Ovary (tissue), 9 donors: Measurements from ENCODE around the gene STAT4. TPM values are rescaled to one million over a fixed set of nuclear protein-coding genes. Genes with fewer than 3 reads are reported as not detected.

Source experiments
- DNase-seq, 5 donors: peaks; one replicate each; pipeline ENCODE4 v3.0.0-alpha.2; 2019 to 2020
- H3K27ac ChIP-seq, 2 donors: fragments of 200-600 bp; one replicate each; pipeline versions ENCODE4 v1.5.1 to v1.8.0; 2019 to 2022
- H3K27me3 ChIP-seq: fragments of 200-600 bp; one replicate; pipeline ENCODE4 v1.8.0; 2022
- H3K36me3 ChIP-seq: fragments of 200-600 bp; sonication (generic); one replicate; pipeline ENCODE4 v1.5.1; 2019
- H3K4me1 ChIP-seq: one replicate; pipeline ENCODE4 v1.8.1; 2013; ENCODE audit warnings: mild to moderate bottlenecking, moderate library complexity; ENCODE audit not compliant: insufficient read depth
- H3K4me3 ChIP-seq: fragments of 200-600 bp; sonication (generic); one replicate; pipeline ENCODE4 v1.5.1; 2017
- H3K9me3 ChIP-seq, 2 donors: fragments of 200-600 bp in 1 of 2; sonication (generic) in 1 of 2; one replicate each; pipeline versions ENCODE4 v1.5.1 to v1.8.1; 2013 to 2019; ENCODE audit warnings: mild to moderate bottlenecking in 1 of 2, moderate library complexity in 1 of 2
- EP300 ChIP-seq: sonication (generic); formaldehyde crosslinking; IDR thresholded peaks from one replicate; pipeline ENCODE4 v1.6.1; 2017; ENCODE audit warnings: antibody characterized with exemption
- POLR2A ChIP-seq: fragments of 450-650 bp; IDR thresholded peaks from one replicate; pipeline ENCODE4 v1.6.1; 2017; ENCODE audit warnings: antibody characterized with exemption, mild to moderate bottlenecking, moderate library complexity
- WGBS, 3 donors: extraction: QIAGEN DNeasy Blood & Tissue Kit in 1 of 3; methylation state at CpG; one replicate each; pipeline versions ENCODE4 v1.1.5 to v1.1.7; 2013 to 2017; 5-methylcytosine and 5-hydroxymethylcytosine counted together
- intact Hi-C, 4 donors: fragments of 100-400 bp; cut with DNase I; formaldehyde crosslinking; loops; one replicate each; pipeline versions ENCODE4 v1.11.0 to v1.15.1; 2022 to 2023
- polyA plus RNA-seq, 2 donors: library from polyadenylated mRNA; stranded (reverse); fragments of 200-250 nt in 1 of 2; fragments of 350-450 nt in 1 of 2; fragmentation: Illumina TruSeq in 1 of 2; extraction: RNeasy Lipid Tissue Mini Kit (QIAGEN cat#74804) in 1 of 2; gene quantifications; one replicate each; pipeline ENCODE4 v1.2.3, GENCODE V29; 2013 to 2014
- total RNA-seq, 7 donors: library from RNA; depleted of rRNA in 2 of 7; stranded (reverse); fragments of >200 nt in 2 of 7; fragmentation: NEBNext Ultra II Directional in 3 of 7; extraction: Animal tissue kit (Norgen Biotek cat#: 25700) in 3 of 7; gene quantifications; one replicate each; pipeline versions ENCODE4 v1.1.0 to v1.2.4, GENCODE V29; 2016 to 2023
- TF ChIP-seq, protein P1 (sequence below), 3 donors: fragments of 450-650 bp in 2 of 3; fragments of 200-600 bp in 1 of 3; IDR thresholded peaks; one replicate each; pipeline versions ENCODE4 v1.5.1 to v1.8.0; 2016 to 2022; ENCODE audit warnings: antibody characterized with exemption in 3 of 3, mild to moderate bottlenecking in 1 of 3
- donor health status: DM: no; HTN: no; CAD: no; lungs with moderate emphysema.
- donor health status: DM: no; HTN: no; CAD: no.
- donor health status: Bipolar disorder and iron deficiency.
- donor health status: DM: yes; HTN: yes; CAD: no.
- donor health status: DM: no; HTN: no; CAD: no.
- donor health status: DM: yes; HTN: yes; CAD: no.

STAT4 gene
- total and polyA plus RNA-seq, 9 donors, result 0.52 to 3.6 (median 1.5) TPM

DNA sequence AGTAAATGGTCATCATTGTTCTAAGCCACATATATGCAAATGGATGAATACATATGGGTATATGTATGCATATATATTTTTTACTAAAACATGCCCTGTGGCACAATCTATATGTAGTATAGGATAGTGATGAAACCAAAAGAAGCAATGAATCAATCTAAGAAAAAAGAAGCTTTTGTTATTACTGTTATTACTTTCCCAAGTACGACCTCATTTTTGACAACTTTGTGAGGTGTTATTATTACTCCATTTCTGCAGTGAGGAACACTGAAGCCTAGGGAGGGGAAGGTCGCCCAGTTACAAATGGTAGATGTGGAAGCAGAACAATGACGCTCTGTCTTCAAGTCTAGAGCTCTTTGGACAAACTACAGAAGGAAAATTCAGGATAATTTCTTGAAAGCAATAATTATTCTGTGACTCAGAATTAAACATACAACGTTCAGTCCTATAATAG, 38.3 kb downstream of the STAT4 start:
- Histone ChIP-seq H3K4me1 (peaks cover 2% of the 10 kb centered on the region), H3K36me3 (no peaks in the 10 kb centered on the region), H3K27ac (no peak overlapping the region), H3K27me3 (no peaks in the 10 kb centered on the region), H3K4me3 (no peak overlapping the region), H3K9me3 (no peaks in the 10 kb centered on the region)
- TF ChIP-seq POLR2A (no peak), EP300 (no peak)
- TF ChIP-seq, protein P1, sequence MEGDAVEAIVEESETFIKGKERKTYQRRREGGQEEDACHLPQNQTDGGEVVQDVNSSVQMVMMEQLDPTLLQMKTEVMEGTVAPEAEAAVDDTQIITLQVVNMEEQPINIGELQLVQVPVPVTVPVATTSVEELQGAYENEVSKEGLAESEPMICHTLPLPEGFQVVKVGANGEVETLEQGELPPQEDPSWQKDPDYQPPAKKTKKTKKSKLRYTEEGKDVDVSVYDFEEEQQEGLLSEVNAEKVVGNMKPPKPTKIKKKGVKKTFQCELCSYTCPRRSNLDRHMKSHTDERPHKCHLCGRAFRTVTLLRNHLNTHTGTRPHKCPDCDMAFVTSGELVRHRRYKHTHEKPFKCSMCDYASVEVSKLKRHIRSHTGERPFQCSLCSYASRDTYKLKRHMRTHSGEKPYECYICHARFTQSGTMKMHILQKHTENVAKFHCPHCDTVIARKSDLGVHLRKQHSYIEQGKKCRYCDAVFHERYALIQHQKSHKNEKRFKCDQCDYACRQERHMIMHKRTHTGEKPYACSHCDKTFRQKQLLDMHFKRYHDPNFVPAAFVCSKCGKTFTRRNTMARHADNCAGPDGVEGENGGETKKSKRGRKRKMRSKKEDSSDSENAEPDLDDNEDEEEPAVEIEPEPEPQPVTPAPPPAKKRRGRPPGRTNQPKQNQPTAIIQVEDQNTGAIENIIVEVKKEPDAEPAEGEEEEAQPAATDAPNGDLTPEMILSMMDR (IDR thresholded peaks at IDR 0.05), result no peak
- DNase-seq, result no peak
- WGBS, 3 donors, result 90 to 93% (median 91%) methylated on average over 4 of the region's 4 CpGs
- intact Hi-C loops, result no loop called here

DNA sequence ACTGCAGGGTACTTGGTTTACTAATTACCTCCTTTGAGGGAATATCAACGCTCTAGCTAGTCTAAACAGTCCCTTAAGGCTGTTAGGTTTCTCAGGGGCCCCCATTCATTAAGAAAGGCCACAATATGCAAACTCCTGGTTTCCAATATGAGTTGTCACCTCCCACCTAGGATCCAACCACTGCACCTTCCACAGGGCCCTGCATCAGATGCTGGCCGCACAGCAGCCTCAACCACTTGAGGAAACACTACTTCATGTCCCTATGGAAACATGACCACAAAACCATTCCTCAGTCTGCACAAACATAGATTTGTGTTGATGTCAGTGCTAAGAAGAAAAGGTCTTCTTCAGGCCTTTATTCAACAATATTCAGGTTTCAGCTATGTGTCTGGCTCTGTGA, 40.9 kb downstream of the STAT4 start:
- Histone ChIP-seq H3K27ac (no peak overlapping the region), H3K27me3 (no peaks in the 10 kb centered on the region), H3K4me3 (no peak overlapping the region), H3K4me1 (peaks cover 2% of the 10 kb centered on the region), H3K9me3 (no peaks in the 10 kb centered on the region), H3K36me3 (no peaks in the 10 kb centered on the region)
- DNase-seq, result no peak
- 93 to 98% (median 96%) methylated on average over 2 of the region's 2 CpGs for WGBS, 3 donors
- intact Hi-C loops, result no loop called here
- TF ChIP-seq, protein P1 (IDR thresholded peaks at IDR 0.05), result no peak
- TF ChIP-seq POLR2A (no peak), EP300 (no peak)

DNA sequence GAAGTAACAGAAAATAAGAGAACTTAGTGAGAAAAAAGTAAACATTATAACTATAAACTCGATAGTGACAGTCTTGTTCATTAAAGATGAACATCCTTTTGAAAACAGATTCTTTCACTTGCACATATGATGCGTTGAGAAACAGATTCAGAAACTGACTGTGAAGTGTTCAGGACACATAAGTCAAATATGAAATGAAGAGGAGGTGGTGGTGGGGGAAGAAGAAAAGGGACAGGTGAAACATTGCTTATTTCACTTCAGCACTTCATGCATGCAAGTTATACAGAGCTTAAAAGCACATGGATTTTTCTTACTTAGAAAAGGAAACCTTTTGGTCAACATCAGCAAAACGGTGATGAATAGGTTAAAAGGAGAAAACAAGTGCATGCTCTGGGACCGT, 42.5 kb downstream of the STAT4 start:
- WGBS, 3 donors, result 32 to 34% (median 34%) methylated on average over 4 of the region's 4 CpGs
- Histone ChIP-seq H3K27ac (no peak overlapping the region), H3K9me3 (no peaks in the 10 kb centered on the region), H3K36me3 (no peaks in the 10 kb centered on the region), H3K27me3 (no peaks in the 10 kb centered on the region), H3K4me3 (no peak overlapping the region), H3K4me1 (peaks cover 2% of the 10 kb centered on the region)
- TF ChIP-seq, protein P1 (IDR thresholded peaks at IDR 0.05), result no peak
- no peak for TF ChIP-seq POLR2A
- TF ChIP-seq EP300, result no peak
- intact Hi-C loops, result no loop called here
- no peak for DNase-seq

DNA sequence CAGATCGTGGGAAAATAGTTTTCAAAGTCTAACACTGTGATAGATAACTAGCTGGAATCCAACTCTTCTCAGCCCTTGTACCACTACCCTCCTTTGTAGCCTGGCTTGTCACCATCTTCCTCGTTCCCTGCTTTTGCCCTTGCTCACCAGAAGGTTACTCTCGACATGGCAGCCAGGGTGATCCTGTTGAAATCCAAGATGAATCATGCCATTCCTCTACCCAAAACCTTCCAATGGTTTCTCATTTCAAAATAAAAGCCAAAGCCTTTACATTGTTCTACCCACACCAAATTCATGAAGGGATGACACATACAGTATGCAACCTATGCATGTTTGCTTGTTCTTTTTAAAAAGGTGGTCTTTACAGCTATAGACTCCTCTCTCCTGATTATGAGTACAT, 45.7 kb downstream of the STAT4 start:
- peaks cover 2% of the 10 kb centered on the region for H3K4me1 ChIP-seq
- intact Hi-C loops, result no loop called here
- DNase-seq, result no peak
- H3K36me3 ChIP-seq, result no peaks in the 10 kb centered on the region
- H3K27ac ChIP-seq, result no peak overlapping the region
- TF ChIP-seq POLR2A, result no peak
- TF ChIP-seq, protein P1 (IDR thresholded peaks at IDR 0.05), result no peak
- TF ChIP-seq EP300, result no peak
- no peak overlapping the region for H3K4me3 ChIP-seq
- H3K27me3 ChIP-seq, result no peaks in the 10 kb centered on the region
- H3K9me3 ChIP-seq, result no peaks in the 10 kb centered on the region
- 83 to 88% (median 85%) methylated on average over 3 of the region's 3 CpGs for WGBS, 3 donors
